IgD-negative memory B cell (primary cell): ENCODE data around the gene TIFAB. TPM values are rescaled to one million over a fixed set of nuclear protein-coding genes. Genes with fewer than 3 reads are reported as not detected.

Experiments
- H3K27ac Mint-ChIP-seq, 3 donors: one replicate each; pipeline ENCODE4 v1.8.0; 2020 to 2022; ENCODE audit warnings: mild to moderate bottlenecking in 3 of 3, mixed read lengths in 3 of 3, moderate library complexity in 1 of 3
- H3K27me3 Mint-ChIP-seq: one replicate; pipeline ENCODE4 v1.8.0; 2021; ENCODE audit warnings: mixed read lengths
- H3K36me3 Mint-ChIP-seq: one replicate; pipeline ENCODE4 v1.8.0; 2020; ENCODE audit warnings: mild to moderate bottlenecking, mixed read lengths
- H3K4me1 Mint-ChIP-seq, 3 donors: one replicate each; pipeline ENCODE4 v1.8.0; 2020 to 2022; ENCODE audit warnings: mixed read lengths in 3 of 3, mild to moderate bottlenecking in 1 of 3
- H3K4me3 Mint-ChIP-seq, 4 donors: one replicate each; pipeline ENCODE4 v1.8.0; 2020 to 2022; ENCODE audit warnings: mild to moderate bottlenecking in 4 of 4, mixed read lengths in 4 of 4, moderate library complexity in 3 of 4
- H3K9me3 Mint-ChIP-seq, 3 donors: one replicate each; pipeline ENCODE4 v1.8.0; 2020 to 2021; ENCODE audit warnings: mixed read lengths in 3 of 3, mild to moderate bottlenecking in 1 of 3
- polyA plus RNA-seq: library from polyadenylated mRNA; unstranded; fragments of 300-500 nt; fragmentation: Illumina TruSeq; gene quantifications from one replicate; pipeline ENCODE4 v1.2.3, GENCODE V29; 2021

Gene TIFAB
- polyA plus RNA-seq, 1 donor from 2014 or later, result not detected

DNA sequence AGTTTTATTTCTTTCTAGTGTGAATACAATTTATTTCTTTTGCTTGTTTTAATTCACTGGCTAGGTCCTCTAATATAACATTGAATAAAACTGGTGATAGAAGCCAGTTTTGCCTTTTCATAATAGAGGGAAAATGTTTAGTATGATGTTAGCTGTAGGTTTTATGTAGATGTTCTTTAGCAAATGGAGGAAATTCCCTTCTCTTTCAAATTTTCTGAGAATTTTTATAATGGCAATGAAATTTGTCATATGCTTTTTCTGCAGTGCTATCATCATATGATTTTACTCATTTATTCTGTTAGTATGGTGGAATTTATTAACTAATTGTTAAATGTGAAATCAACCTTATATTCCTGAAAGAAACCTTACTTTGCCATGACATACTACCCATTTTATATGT lies 35.1 kb downstream of the TIFAB start:
- Mint-ChIP-seq H3K36me3 (peaks cover 3% of the 10 kb centered on the region), H3K4me3 (no peak overlapping the region), H3K27me3 (peaks cover 22% of the 10 kb centered on the region), H3K9me3 (peaks cover 3 to 8% (median 6%) of the 10 kb centered on the region in 3 donors), H3K4me1 (no peaks in the 10 kb centered on the region), H3K27ac (no peak overlapping the region)

DNA sequence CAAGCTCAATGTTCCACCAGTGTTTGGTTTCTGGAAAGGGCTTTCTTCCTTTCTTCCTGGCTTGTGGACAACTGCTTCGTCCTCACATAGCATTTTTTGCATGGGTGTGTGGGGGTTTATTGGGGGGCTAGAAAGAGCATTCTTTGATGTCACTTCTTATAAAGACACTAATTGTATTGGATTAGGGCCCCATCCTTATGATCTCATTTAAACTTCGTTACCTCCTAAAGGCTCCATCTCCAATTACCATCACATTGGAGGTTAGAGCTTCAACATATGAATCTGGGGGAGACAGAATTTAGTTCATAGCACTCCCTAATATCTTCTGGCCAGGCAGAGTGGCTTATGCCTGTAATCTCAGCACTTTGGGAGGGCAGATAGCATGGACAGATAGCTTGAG lies 47.1 kb downstream of the TIFAB start:
- Mint-ChIP-seq H3K36me3 (no peaks in the 10 kb centered on the region), H3K4me1 (peaks cover 0 to 2% (median 0%) of the 10 kb centered on the region in 3 donors), H3K27me3 (peaks cover 6% of the 10 kb centered on the region), H3K27ac (no peak overlapping the region), H3K9me3 (peaks cover 0 to 3% (median 0%) of the 10 kb centered on the region in 3 donors), H3K4me3 (no peak overlapping the region)

DNA sequence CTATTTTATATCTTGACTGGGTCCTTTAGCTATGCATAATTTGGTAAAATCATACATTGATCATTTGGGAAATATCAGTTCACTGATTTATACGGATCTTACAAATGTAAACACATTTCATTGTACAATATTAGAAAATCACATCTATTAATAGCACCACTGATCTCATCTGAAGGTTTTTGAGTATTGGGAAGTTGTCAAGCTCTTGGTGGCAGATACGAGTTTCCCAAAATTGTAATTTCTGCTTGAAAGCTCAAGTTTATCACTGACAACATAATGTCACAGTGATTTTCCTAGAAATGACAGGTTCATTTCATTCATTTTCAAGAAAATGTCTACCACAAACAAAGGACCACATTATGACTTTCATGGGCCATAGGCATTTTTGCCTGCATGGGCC lies 50.1 kb downstream of the TIFAB start:
- H3K4me3 Mint-ChIP-seq, result peak overlapping the region in 1 of 4 donors; percentile 63
- peaks cover 5% of the 10 kb centered on the region for H3K27me3 Mint-ChIP-seq
- peaks cover 5 to 18% (median 9%) of the 10 kb centered on the region in 3 donors for H3K4me1 Mint-ChIP-seq

DNA sequence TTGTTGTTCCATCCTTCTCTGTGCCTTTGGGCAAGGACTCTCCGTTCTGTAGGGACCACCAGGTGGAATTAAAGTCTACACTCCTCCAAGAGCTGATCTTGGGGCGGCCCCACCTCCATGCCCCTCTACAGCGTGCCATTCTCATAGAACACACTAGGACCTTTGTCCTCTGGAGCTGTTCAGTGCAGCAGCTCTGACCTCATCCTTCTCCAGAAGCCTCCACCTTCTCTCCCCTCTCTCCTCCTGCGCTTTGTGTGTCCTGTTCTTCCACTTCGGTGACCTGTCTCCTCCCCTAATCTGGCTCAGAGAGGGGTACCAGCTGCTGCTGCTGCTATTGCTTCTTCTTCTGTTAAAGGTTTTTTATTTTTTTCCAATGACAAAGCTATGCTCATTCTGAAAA lies 51.3 kb downstream of the TIFAB start:
- no peaks in the 10 kb centered on the region for H3K36me3 Mint-ChIP-seq
- H3K4me3 Mint-ChIP-seq, result peak overlapping the region in 3 of 4 donors; percentile 72 to 94 (median 93)
- peaks cover 5 to 22% (median 13%) of the 10 kb centered on the region in 3 donors for H3K4me1 Mint-ChIP-seq
- peak overlapping the region in 2 of 3 donors; percentile 85 to 93 for H3K27ac Mint-ChIP-seq
- H3K27me3 Mint-ChIP-seq, result peaks cover 5% of the 10 kb centered on the region
- peaks cover 0 to 3% (median 0%) of the 10 kb centered on the region in 3 donors for H3K9me3 Mint-ChIP-seq

More for the DNA sequence above, 50.1 kb downstream of the TIFAB start:
- Mint-ChIP-seq H3K9me3 (peaks cover 0 to 3% (median 0%) of the 10 kb centered on the region in 3 donors), H3K36me3 (no peaks in the 10 kb centered on the region), H3K27ac (peak overlapping the region in 1 of 3 donors; percentile 93)

DNA sequence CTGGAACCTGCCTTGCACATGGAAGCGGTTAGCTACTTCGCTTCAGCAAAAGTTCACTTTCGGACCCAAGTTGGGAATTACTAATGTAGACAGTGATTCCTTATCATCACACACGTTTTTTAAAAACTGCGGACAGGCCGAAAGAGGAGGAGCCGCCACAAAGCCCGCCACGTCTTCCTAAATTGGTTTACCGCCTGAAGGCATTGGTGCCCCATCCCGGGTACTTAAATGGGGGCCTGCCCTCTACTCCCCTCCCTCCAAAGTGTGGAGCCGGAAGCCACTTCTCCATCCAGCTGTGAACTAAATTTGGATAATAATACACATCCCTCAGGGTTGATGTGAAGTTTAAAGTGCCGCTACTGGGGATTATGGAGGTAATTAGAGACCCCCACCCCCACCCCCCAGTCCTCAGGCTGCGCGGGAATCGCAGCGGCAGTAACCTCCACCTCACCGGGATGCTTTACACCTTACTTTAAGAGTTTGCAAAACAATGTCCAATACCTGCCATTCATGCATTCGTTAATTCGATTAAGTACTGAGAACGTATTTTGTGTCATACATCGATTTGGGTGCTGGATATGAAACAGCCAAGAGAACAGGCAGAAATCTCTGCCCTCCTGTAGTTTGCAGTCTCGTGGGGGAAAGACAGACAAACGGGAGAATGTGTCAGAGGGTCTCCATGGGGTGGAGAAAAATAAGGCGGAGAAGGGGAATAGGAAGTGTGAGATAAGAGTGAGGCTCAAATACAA lies 52.2 kb downstream of the TIFAB start:
- Mint-ChIP-seq H3K36me3 (no peaks in the 10 kb centered on the region), H3K27ac (peak overlapping the region; percentile 85 to 93 (median 89)), H3K4me1 (peaks cover 9 to 29% (median 20%) of the 10 kb centered on the region in 3 donors), H3K9me3 (peaks cover 0 to 1% (median 0%) of the 10 kb centered on the region in 3 donors), H3K4me3 (peak overlapping the region; percentile 83 to 96 (median 94)), H3K27me3 (peaks cover 4% of the 10 kb centered on the region)

DNA sequence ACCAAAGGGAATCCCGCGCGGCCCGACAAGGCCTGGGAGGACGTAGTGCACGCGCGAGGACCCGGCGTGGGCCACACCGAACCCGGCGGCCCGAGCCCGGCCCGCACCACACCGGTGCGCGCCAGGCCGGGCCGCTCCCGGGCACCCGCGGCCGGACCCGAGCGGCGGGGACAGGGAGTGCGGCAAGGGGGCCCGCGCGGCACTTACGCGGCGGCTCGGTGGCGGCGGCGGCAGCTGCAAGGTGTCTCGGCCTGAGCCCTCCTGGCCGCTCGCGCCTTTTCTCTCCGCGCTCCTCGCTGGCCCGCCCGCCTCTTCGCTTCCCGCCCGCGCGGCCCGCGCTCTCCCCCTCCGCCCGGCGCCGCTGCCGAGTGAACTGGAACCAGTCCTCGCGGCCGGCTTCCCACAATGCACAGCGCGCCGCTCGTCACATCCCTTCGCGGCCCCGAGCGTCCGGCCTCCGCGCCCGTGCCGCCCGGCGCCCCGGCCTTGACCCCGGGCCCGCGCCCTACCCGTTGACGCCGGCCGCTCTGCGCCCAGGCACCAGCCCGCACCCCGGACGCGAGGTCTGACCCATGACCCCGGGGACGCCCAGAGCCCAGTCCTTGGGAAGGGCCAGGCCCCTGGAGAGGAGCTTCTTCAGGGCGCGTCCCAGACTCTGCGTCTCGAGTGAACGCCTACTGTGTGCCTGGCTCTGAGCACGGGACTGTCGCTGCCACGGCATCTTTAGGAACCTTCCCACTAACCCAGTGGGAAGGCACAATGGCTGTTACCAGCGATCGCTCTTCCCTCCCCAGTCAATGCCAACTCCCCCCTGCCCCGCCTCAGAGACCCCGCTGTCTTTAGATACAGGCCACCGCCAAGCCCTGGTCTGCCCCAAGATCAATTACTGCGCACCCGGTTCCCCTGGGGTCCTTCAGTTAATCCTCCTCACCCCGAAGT lies 53.0 kb downstream of the TIFAB start, which contains the start of gene MACROH2A1:
Gene MACROH2A1, minus strand, starts transcription at position 377 of the 939 bp plus-strand sequence. CDS start 10,138 bp downstream, outside the sequence.
- peaks cover 4% of the 10 kb centered on the region for H3K27me3 Mint-ChIP-seq
- peak within 1 kb of the TSS; percentile 87 to 93 (median 89) for H3K27ac Mint-ChIP-seq
- H3K4me3 Mint-ChIP-seq, result peak within 1 kb of the TSS; percentile 83 to 96 (median 94)
- peaks cover 12 to 34% (median 25%) of the 10 kb centered on the region in 3 donors for H3K4me1 Mint-ChIP-seq
- no peaks in the 10 kb centered on the region for H3K36me3 Mint-ChIP-seq
- H3K9me3 Mint-ChIP-seq, result no peaks in the 10 kb centered on the region

DNA sequence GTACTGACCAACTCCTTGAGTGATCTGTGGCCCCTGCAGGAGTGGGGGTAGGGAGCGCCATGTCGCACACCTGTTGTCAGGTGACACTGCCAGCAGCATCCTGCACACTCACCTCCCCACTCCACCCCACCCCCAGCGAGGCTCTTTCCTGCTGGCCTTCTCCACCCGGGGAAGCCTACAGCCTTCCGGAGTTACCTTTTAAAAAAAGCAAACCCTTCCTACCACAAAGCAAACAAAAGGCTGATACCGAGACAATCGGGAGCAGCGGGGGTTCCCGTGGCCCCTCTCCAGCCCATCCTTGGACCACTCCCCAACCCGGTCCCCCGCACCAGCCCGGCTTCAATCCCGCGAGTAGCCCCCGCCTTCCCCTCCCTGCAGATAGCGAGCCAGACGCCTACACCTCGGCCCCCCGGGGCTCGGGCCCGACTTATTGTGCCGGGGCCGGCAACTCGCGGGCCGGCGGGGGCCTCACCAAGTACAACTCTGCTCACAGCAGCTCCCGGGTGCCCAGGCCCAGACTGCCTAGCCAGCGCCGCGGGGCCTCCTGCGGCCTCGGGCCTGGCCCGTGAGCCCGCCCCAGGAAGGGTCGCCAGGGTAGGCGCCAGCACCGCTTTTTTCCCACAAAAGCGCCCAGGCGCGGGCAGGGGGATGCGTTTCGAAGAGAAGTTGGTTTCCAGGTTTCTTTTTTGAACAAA lies 53.8 kb downstream of the TIFAB start:
- Mint-ChIP-seq H3K36me3 (no peaks in the 10 kb centered on the region), H3K4me1 (peaks cover 12 to 42% (median 30%) of the 10 kb centered on the region in 3 donors), H3K4me3 (peak overlapping the region; percentile 83 to 94 (median 92)), H3K9me3 (no peaks in the 10 kb centered on the region), H3K27me3 (peaks cover 4% of the 10 kb centered on the region), H3K27ac (peak overlapping the region; percentile 87 to 93 (median 87))

Other genes starting within 250 kb of the TIFAB start
- 121 TPM for gene MACROH2A1, start 53.1 kb downstream of the TIFAB start, polyA plus RNA-seq
- gene DCANP1, start 5.0 kb downstream of the TIFAB start, polyA plus RNA-seq, result not detected
- gene NEUROG1, start 83.6 kb upstream of the TIFAB start, polyA plus RNA-seq, result not detected
- gene CXCL14, start 126.6 kb upstream of the TIFAB start, polyA plus RNA-seq, result not detected